ENCODE measurements around the gene POU2AF3. TPM values are rescaled to one million over a fixed set of nuclear protein-coding genes. Genes with fewer than 3 reads are reported as not detected.
A peak's percentile ranks its signal among the peaks of the same experiment; 100 is the strongest.

The POU2AF3 gene
- polyA plus RNA-seq, 2 of the 4 experiments (the other 2 are of a cell fraction), result 0.63 to 2.9 TPM

- WGBS (ENCODE audit: missing lambda C conversion rate), result 19% methylated on average over 3 of the region's 3 CpGs
- Histone ChIP-seq H3K27ac (no peak overlapping the region), H3K9me3 (no peaks in the 10 kb centered on the region), H3K4me2 (no peak overlapping the region), H3K4me3 (no peak overlapping the region), H3K4me1 (no peaks in the 10 kb centered on the region)
- ChIA-PET CTCF (interaction anchor here (0.9 kb wide), 1 partner anchor 74 kb away, joined by 3 read pairs; no protein-coding TSS in a partner anchor), POLR2A (no interaction called here)
- no peak for FAIRE-seq
- ATAC-seq, result no peak
- no peak for TF ChIP-seq CHD4 (IDR thresholded peaks at IDR 0.05; ENCODE audit: borderline replicate concordance)
- no peak for TF ChIP-seq NPAS2 (CRISPR knock-in tag; IDR thresholded peaks at IDR 0.05; ENCODE audit: borderline replicate concordance)
- no peak for TF ChIP-seq JUN (IDR thresholded peaks at IDR 0.05)
- TF ChIP-seq SREBF2 (IDR thresholded peaks at IDR 0.05), result no peak
- no peak for TF ChIP-seq RCOR1 (IDR thresholded peaks at IDR 0.05; ENCODE audit: low read depth, low read length)
- TF ChIP-seq, protein P1, sequence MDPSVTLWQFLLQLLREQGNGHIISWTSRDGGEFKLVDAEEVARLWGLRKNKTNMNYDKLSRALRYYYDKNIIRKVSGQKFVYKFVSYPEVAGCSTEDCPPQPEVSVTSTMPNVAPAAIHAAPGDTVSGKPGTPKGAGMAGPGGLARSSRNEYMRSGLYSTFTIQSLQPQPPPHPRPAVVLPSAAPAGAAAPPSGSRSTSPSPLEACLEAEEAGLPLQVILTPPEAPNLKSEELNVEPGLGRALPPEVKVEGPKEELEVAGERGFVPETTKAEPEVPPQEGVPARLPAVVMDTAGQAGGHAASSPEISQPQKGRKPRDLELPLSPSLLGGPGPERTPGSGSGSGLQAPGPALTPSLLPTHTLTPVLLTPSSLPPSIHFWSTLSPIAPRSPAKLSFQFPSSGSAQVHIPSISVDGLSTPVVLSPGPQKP (IDR thresholded peaks at IDR 0.05; ENCODE audit: low read depth, low read length), result no peak
- TF ChIP-seq, protein P2, sequence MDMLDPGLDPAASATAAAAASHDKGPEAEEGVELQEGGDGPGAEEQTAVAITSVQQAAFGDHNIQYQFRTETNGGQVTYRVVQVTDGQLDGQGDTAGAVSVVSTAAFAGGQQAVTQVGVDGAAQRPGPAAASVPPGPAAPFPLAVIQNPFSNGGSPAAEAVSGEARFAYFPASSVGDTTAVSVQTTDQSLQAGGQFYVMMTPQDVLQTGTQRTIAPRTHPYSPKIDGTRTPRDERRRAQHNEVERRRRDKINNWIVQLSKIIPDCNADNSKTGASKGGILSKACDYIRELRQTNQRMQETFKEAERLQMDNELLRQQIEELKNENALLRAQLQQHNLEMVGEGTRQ (IDR thresholded peaks at IDR 0.05), result no peak
- no peak for TF ChIP-seq ATOH8 (CRISPR knock-in tag; IDR thresholded peaks at IDR 0.05; ENCODE audit: low read depth)
- TF ChIP-seq HOXB13 (CRISPR knock-in tag; IDR thresholded peaks at IDR 0.05; ENCODE audit: low read depth), result no peak
- TF ChIP-seq ZFP36 (IDR thresholded peaks at IDR 0.05; ENCODE audit: borderline replicate concordance, partially characterized antibody), result no peak
- TF ChIP-seq HMGXB4 (CRISPR knock-in tag; IDR thresholded peaks at IDR 0.05; ENCODE audit: borderline replicate concordance), result no peak
- no peak for TF ChIP-seq POLR2A (IDR thresholded peaks at IDR 0.05; ENCODE audit: low read length)
- TF ChIP-seq PBX3 (IDR thresholded peaks at IDR 0.05), result no peak
- TF ChIP-seq NR3C1 (IDR thresholded peaks at IDR 0.05), result no peak
- no peak for TF ChIP-seq CTCF (IDR thresholded peaks at IDR 0.05)
- no peak for TF ChIP-seq GATA3 (IDR thresholded peaks at IDR 0.05; ENCODE audit: borderline replicate concordance)
- no peak for TF ChIP-seq RFX5 (IDR thresholded peaks at IDR 0.05)
- no peak for DNase-seq (ENCODE audit: low read depth in 1 of 2, low spot score in 1 of 2)
Measured at GRCh38 chr11:111356660-111357048, 58.3 kb downstream of the POU2AF3 start.

GRCh38 chr11:111357150-111358037, 59.0 kb downstream of the POU2AF3 start:
- no peak for FAIRE-seq
- peak; percentile 32 to 72; a peak in 3 of 6 replicates for ATAC-seq
- H3K4me1 ChIP-seq, result no peaks in the 10 kb centered on the region
- no peak overlapping the region for H3K4me3 ChIP-seq
- POLR2A ChIA-PET, result no interaction called here
- WGBS (ENCODE audit: missing lambda C conversion rate), result 78% methylated on average over 11 of the region's 18 CpGs
- no peak overlapping the region for H3K4me2 ChIP-seq
- no peak overlapping the region for H3K27ac ChIP-seq
- TF ChIP-seq TP53 (CRISPR knock-in tag; IDR thresholded peaks at IDR 0.05) (no peak), RAD21 (conservative IDR thresholded peaks at IDR 0.05 in 1 of 2, IDR thresholded peaks at IDR 0.05 in 1 of 2) (peak in 1 of 2 experiments; percentile 16; a peak in 1 of 5 replicates)
- CTCF ChIA-PET, result interaction anchor here (0.9 kb wide), 1 partner anchor 75 kb away, joined by 3 read pairs; no protein-coding TSS in a partner anchor
- DNase-seq (ENCODE audit: low read depth in 1 of 2, low spot score in 1 of 2), result no peak
- no peaks in the 10 kb centered on the region for H3K9me3 ChIP-seq
